HepG2 (cell line): ENCODE data around the gene SLC23A2. TPM values are rescaled to one million over a fixed set of nuclear protein-coding genes. Genes with fewer than 3 reads are reported as not detected.
A peak's percentile ranks its signal among the peaks of the same experiment; 100 is the strongest.

Source experiments
- ARHGAP35 ChIP-seq: sonication (generic); formaldehyde crosslinking; IDR thresholded peaks from 2 replicates; pipeline ENCODE4 v1.9.0; 2022; ENCODE audit warnings: mild to moderate bottlenecking, inconsistent platforms, moderate library complexity, missing genetic modification reagents, borderline replicate concordance
- KAT8 ChIP-seq: IDR thresholded peaks from 2 replicates; pipeline ENCODE4 v1.6.1; 2016; ENCODE audit warnings: missing genetic modification reagents, missing compliant biosample characterization
- KIAA2018 ChIP-seq: sonication (generic); formaldehyde crosslinking; IDR thresholded peaks from 2 replicates; pipeline ENCODE4 v1.5.0; 2020; ENCODE audit warnings: mild to moderate bottlenecking, missing genetic modification reagents, borderline replicate concordance
- LRRFIP1 ChIP-seq: sonication (generic); formaldehyde crosslinking; conservative IDR thresholded peaks from 2 replicates; pipeline ENCODE4 v1.4.0; 2020; ENCODE audit warnings: missing genetic modification reagents
- NR3C1 ChIP-seq: sonication (generic); formaldehyde crosslinking; IDR thresholded peaks from 2 replicates; pipeline ENCODE4 v1.4.0; 2020; ENCODE audit warnings: missing genetic modification reagents
- RERE ChIP-seq: IDR thresholded peaks from 2 replicates; pipeline ENCODE4 v1.6.1; 2016; ENCODE audit warnings: low read depth, missing genetic modification reagents, missing compliant biosample characterization
- ZC3H13 ChIP-seq: sonication (generic); formaldehyde crosslinking; IDR thresholded peaks from 2 replicates; pipeline ENCODE4 v1.8.1; 2023; ENCODE audit warnings: mild to moderate bottlenecking, missing genetic modification reagents, moderate library complexity
- ZFAT ChIP-seq: sonication (generic); formaldehyde crosslinking; conservative IDR thresholded peaks from 2 replicates; pipeline ENCODE4 v1.8.1; 2023; ENCODE audit warnings: missing genetic modification reagents, inconsistent platforms
- ZNF205 ChIP-seq: IDR thresholded peaks from 2 replicates; pipeline ENCODE4 v1.6.1; 2018; ENCODE audit warnings: missing biosample characterization, missing genetic modification reagents
- ZNF615 ChIP-seq: sonication (generic); formaldehyde crosslinking; IDR thresholded peaks from 2 replicates; pipeline ENCODE4 v1.5.0; 2020; ENCODE audit warnings: mild to moderate bottlenecking, missing genetic modification reagents, borderline replicate concordance
- polyA plus RNA-seq, 8 experiments: library from polyadenylated mRNA; depleted of rRNA in 3 of 8; stranded (reverse) in 7 of 8; unstranded in 1 of 8; fragments of >200 nt; fragmentation: Illumina TruSeq in 4 of 8; extraction: Trizol in 4 of 8; gene quantifications; 2 replicates each; pipeline versions ENCODE4 v1.2.1 to v1.2.3, GENCODE V29; 2011 to 2016; ENCODE audit warnings: low read depth in 4 of 8, missing spikeins in 1 of 8, mixed read lengths in 1 of 8; ENCODE audit not compliant: insufficient read depth in 1 of 8
- total RNA-seq, 5 experiments: library from RNA; depleted of rRNA; stranded (reverse); fragments of >200 nt; fragmentation: Illumina TruSeq; extraction: Trizol; gene quantifications; 2 replicates each; pipeline ENCODE4 v1.2.3, GENCODE V29; 2016; ENCODE audit warnings: low read depth in 1 of 5
- TF ChIP-seq, protein P1 (sequence below): sonication (generic); formaldehyde crosslinking; IDR thresholded peaks from 2 replicates; pipeline ENCODE4 v1.5.0; 2020; ENCODE audit warnings: mild to moderate bottlenecking, missing genetic modification reagents

The SLC23A2 gene
- total and polyA plus RNA-seq, 2 of the 13 experiments (the other 11 are each of a cell fraction or from before 2014, with no cell fraction given) = 42.2 to 51.2 TPM

GRCh38 chr20:4936851-4937406 lies 64.4 kb downstream of the SLC23A2 start (continued):
- no peak for TF ChIP-seq KIAA2018
- no peak for TF ChIP-seq NR3C1 (CRISPR knock-in tag)
- peak; percentile 80 for TF ChIP-seq RERE (CRISPR knock-in tag)
- peak; percentile 71; the same call in 1 of the 2 replicates for TF ChIP-seq ZC3H13 (CRISPR knock-in tag)
- no peak for TF ChIP-seq ZFAT (CRISPR knock-in tag)
- TF ChIP-seq ARHGAP35 (CRISPR knock-in tag) = no peak
- peak; percentile 34; the same call in 1 of the 2 replicates for TF ChIP-seq KAT8 (CRISPR knock-in tag)
- TF ChIP-seq, protein P1, sequence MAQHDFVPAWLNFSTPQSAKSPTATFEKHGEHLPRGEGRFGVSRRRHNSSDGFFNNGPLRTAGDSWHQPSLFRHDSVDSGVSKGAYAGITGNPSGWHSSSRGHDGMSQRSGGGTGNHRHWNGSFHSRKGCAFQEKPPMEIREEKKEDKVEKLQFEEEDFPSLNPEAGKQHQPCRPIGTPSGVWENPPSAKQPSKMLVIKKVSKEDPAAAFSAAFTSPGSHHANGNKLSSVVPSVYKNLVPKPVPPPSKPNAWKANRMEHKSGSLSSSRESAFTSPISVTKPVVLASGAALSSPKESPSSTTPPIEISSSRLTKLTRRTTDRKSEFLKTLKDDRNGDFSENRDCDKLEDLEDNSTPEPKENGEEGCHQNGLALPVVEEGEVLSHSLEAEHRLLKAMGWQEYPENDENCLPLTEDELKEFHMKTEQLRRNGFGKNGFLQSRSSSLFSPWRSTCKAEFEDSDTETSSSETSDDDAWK (CRISPR knock-in tag) = no peak
- no peak for TF ChIP-seq ZNF615
- no peak for TF ChIP-seq LRRFIP1 (CRISPR knock-in tag)
- 0 out of 2 replicates have a peak, but pooled peaks have one; percentile 72 for TF ChIP-seq ZNF205 (CRISPR knock-in tag)
